HG02973 (cell line): ENCODE data around the gene NUDT4.
"Not testable (repeated sequence)": the region's sequence is repeated elsewhere in the genome, so short reads cannot be mapped to it uniquely, and the experiment has no call there.

Source experiments
- ATAC-seq: cut with Tn5 transposase; IDR thresholded peaks from one replicate; pipeline ENCODE4 v1.9.1; 2021; ENCODE audit warnings: moderate library complexity; ENCODE audit not compliant: unreplicated experiment

Gene NUDT4

GRCh38 chr12:93425736-93426411 lies 48.1 kb downstream of the NUDT4 start:
- no peak for ATAC-seq

- no peak for ATAC-seq
Measured at GRCh38 chr12:93426412-93426805, 48.7 kb downstream of the NUDT4 start.

- ATAC-seq, result no peak
Measured at GRCh38 chr12:93427779-93428564, 50.2 kb downstream of the NUDT4 start.

GRCh38 chr12:93429448-93429847 lies 51.7 kb downstream of the NUDT4 start:
- ATAC-seq, result no peak

- ATAC-seq, result no peak
Measured at GRCh38 chr12:93429852-93430251, 52.1 kb downstream of the NUDT4 start.

- ATAC-seq, result no peak
Measured at GRCh38 chr12:93430280-93430679, 52.6 kb downstream of the NUDT4 start.

- not testable (repeated sequence) for ATAC-seq
Measured at GRCh38 chr12:93432031-93432430, 54.3 kb downstream of the NUDT4 start.

- no peak for ATAC-seq
Measured at GRCh38 chr12:93434256-93434865, 56.6 kb downstream of the NUDT4 start.

- ATAC-seq, result no peak
Measured at GRCh38 chr12:93438266-93439050, 60.7 kb downstream of the NUDT4 start.

- ATAC-seq, result no peak
Measured at GRCh38 chr12:93440043-93440835, 62.5 kb downstream of the NUDT4 start.

GRCh38 chr12:93441081-93441616 lies 63.4 kb downstream of the NUDT4 start:
- ATAC-seq, result no peak

GRCh38 chr12:93441617-93442410 lies 64.1 kb downstream of the NUDT4 start, which contains the start of gene UBE2N:
Gene UBE2N, minus strand, starts transcription at chr12:93441947. Its CDS starts 63 bp downstream, at chr12:93441884.
- ATAC-seq, result peak; percentile 70

GRCh38 chr12:93442411-93443340 lies 65.0 kb downstream of the NUDT4 start:
- ATAC-seq, result no peak

GRCh38 chr12:93443576-93443975 lies 65.9 kb downstream of the NUDT4 start:
- no peak for ATAC-seq

- no peak for ATAC-seq
Measured at GRCh38 chr12:93447555-93448290, 70.0 kb downstream of the NUDT4 start.

- ATAC-seq, result no peak
Measured at GRCh38 chr12:93448796-93449195, 71.1 kb downstream of the NUDT4 start.

GRCh38 chr12:93449277-93449676 lies 71.6 kb downstream of the NUDT4 start:
- peak; percentile 84 for ATAC-seq
